GM21529 (cell line): ENCODE measurements around the gene FIZ1.
A peak's percentile ranks its signal among the peaks of the same experiment; 100 is the strongest.

Experiments used
- ATAC-seq: cut with Tn5 transposase; IDR thresholded peaks from one replicate; pipeline ENCODE4 v1.9.1; 2021; ENCODE audit not compliant: unreplicated experiment

The FIZ1 gene

GRCh38 chr19:55635856-55636440 lies 36.6 kb upstream of the FIZ1 start:
- no peak for ATAC-seq

GRCh38 chr19:55635334-55635717 lies 36.0 kb upstream of the FIZ1 start:
- ATAC-seq, result no peak

GRCh38 chr19:55633861-55634260 lies 34.5 kb upstream of the FIZ1 start:
- ATAC-seq, result no peak

- no peak for ATAC-seq
Measured at GRCh38 chr19:55632463-55632834, 33.1 kb upstream of the FIZ1 start.

- ATAC-seq, result no peak
Measured at GRCh38 chr19:55626350-55626749, 27.0 kb upstream of the FIZ1 start.

- ATAC-seq, result no peak
Measured at GRCh38 chr19:55625004-55625326, 25.6 kb upstream of the FIZ1 start.

GRCh38 chr19:55624109-55625003 lies 25.0 kb upstream of the FIZ1 start, which contains the start of gene ZNF784:
Gene ZNF784, minus strand, starts transcription at chr19:55624566. Its CDS starts 5 bp downstream, at chr19:55624561.
- peak; percentile 52 for ATAC-seq

GRCh38 chr19:55623561-55623960 lies 24.2 kb upstream of the FIZ1 start:
- no peak for ATAC-seq

GRCh38 chr19:55623130-55623529 lies 23.8 kb upstream of the FIZ1 start:
- no peak for ATAC-seq

GRCh38 chr19:55622242-55622969 lies 23.1 kb upstream of the FIZ1 start:
- ATAC-seq, result no peak

- ATAC-seq, result no peak
Measured at GRCh38 chr19:55621673-55622231, 22.4 kb upstream of the FIZ1 start.

GRCh38 chr19:55621205-55621672 lies 21.9 kb upstream of the FIZ1 start:
- no peak for ATAC-seq

- no peak for ATAC-seq
Measured at GRCh38 chr19:55620410-55621204, 21.3 kb upstream of the FIZ1 start.

- ATAC-seq, result no peak
Measured at GRCh38 chr19:55619286-55619685, 20.0 kb upstream of the FIZ1 start.

GRCh38 chr19:55618426-55618825 lies 19.1 kb upstream of the FIZ1 start:
- no peak for ATAC-seq

- no peak for ATAC-seq
Measured at GRCh38 chr19:55617426-55617825, 18.1 kb upstream of the FIZ1 start.

- no peak for ATAC-seq
Measured at GRCh38 chr19:55616395-55616875, 17.1 kb upstream of the FIZ1 start.

GRCh38 chr19:55615543-55616394 lies 16.5 kb upstream of the FIZ1 start:
- no peak for ATAC-seq

GRCh38 chr19:55614711-55615542 lies 15.6 kb upstream of the FIZ1 start:
- no peak for ATAC-seq
